NCI-H524 treated with DMSO at 0.1 percent for 48 hours (cell line): ENCODE measurements around the gene RCOR1.
A peak's percentile ranks its signal among the peaks of the same experiment; 100 is the strongest.
"Not testable (repeated sequence)": the region's sequence is repeated elsewhere in the genome, so short reads cannot be mapped to it uniquely, and the experiment has no call there.

Experiments used
- DNase-seq: peaks from one replicate; lab custom pipeline; 2025; lab: John Stamatoyannopoulos, UW

Gene RCOR1

GRCh38 chr14:102751088-102751487 lies 158.6 kb downstream of the RCOR1 start:
- no peak for DNase-seq

GRCh38 chr14:102752239-102752847 lies 159.9 kb downstream of the RCOR1 start:
- no peak for DNase-seq

- no peak for DNase-seq
Observed at GRCh38 chr14:102754370-102755262, 162.2 kb downstream of the RCOR1 start.

DNA sequence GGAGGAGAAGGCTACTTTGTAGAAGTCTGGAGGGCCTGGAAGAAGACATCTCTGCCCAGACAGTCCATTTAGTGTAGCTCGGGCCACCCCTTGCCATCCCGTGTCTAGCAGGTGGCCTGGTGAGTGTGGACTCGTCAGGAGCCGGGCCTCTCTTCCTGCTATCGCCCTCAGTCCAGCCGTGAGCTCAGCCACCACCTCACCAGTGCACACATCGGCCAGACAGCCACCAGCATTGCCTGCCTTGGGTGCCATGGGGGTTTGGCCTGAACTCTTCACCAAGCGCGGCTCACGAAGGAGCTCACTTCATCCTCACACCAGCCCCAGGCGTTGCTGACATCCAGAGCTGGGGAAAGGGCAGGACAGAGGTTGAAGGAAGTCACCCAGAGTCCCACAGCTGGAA lies 165.2 kb downstream of the RCOR1 start:
- DNase-seq = no peak

DNA sequence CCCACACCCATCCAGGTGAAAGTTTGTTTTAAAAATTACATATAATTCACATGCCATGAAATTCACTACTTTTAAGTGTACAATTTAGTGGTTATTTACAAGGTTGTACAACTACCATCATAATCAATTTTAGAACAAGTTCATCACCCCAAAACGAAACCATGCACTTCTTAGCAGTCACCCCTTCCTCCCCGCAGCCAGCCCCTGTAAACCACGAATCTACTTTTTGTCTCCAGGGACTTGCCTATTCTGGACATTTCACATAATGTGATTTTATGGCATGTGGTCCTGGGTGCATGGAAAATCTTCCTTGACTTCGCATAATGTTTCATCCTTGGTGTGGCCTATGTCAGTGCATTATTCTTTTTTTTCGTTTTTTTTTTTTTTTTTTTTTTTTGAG lies 165.6 kb downstream of the RCOR1 start:
- no peak for DNase-seq

DNA sequence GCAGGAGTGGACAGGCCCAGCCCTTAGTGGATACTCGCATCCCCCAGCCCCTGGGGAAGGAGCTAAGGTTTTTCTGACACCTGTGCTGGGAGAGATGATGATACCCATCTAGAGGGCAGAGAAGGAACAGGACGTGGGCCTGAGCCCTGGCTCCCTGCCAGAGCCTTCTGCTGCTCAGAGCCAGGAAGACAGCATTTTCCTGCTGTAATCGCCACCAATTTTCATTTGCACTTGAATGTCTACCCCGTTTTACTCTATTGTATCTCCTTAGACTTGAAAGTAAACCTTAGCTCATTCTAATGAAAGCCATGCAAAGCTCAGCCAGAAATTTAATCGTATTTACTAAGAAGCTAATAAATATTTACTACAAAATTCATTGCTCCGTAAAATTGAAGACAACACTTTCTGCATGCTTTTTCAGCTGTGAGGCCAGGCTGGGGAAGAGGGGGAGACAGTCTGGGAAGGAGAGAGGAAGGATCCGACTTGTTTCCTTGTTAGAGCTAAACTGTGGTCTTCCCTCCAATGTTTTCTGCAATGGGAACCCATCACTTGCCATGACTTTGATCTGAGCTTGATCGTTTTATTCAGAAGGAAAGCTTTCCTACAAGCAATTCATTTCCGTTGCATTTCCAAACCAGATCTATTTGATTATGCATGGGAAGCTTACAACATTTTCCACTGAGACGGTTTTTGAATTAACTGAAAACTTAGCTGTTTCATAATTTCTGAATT lies 167.2 kb downstream of the RCOR1 start:
- DNase-seq = peak; percentile 13

DNA sequence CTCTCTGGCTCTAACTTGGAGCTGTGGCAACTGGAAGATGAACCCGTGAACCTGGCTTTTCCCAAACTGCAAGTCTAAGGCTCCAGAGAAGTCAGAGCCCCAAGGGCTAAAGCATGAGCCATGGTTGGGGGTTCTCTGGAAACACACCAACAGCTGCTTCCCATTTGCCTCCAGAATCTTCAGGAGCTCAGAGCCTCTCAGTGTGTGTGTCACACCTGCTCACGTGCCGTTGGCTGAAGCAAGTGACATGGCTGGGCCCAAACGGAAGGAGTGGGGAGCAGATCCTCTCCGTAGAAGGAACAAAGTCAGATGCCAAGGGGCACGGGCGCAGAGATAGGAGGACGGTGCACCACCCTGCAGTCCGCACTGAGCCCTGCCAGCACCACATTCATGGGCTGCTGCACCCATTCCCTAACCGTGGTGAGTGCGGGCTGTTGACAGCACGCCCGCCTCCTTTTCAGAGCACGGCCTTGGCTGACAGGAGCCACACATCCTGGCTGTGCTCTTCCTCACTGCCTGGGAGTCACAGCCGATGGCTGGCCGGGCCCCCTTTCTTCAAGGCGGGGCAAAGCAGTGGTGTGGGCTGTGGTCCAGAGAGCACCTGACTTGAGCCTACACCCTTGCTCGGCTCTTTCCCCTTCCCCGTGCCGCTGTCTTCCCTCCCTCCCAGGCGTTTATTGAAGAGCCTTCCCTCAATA lies 168.2 kb downstream of the RCOR1 start:
- DNase-seq = no peak

DNA sequence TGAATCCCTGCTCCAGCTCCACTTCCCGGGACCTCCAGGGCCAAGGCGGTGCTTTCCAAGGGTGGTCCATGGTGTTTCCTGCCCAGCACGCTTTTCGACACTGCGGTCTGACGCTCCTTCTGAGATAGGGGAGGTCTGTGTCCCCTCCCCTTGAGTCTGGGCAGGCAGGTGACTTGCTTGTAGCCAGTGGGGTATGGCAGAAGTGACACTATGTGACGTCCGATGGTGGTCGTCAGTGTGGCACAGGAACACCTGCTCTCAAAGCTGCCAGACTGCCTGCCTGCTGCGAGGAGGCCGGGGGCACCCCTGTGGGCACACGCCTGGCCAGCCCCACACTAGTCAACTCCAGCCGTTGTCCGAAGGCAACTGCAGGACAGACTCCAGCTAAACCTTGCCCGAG lies 168.8 kb downstream of the RCOR1 start:
- no peak for DNase-seq

GRCh38 chr14:102764220-102764671 lies 171.8 kb downstream of the RCOR1 start:
- no peak for DNase-seq

GRCh38 chr14:102765770-102766169 lies 173.3 kb downstream of the RCOR1 start:
- not testable (repeated sequence) for DNase-seq

GRCh38 chr14:102768223-102769048 lies 176.0 kb downstream of the RCOR1 start:
- DNase-seq = no peak

- DNase-seq = no peak
Observed at GRCh38 chr14:102769049-102769327, 176.5 kb downstream of the RCOR1 start.

DNA sequence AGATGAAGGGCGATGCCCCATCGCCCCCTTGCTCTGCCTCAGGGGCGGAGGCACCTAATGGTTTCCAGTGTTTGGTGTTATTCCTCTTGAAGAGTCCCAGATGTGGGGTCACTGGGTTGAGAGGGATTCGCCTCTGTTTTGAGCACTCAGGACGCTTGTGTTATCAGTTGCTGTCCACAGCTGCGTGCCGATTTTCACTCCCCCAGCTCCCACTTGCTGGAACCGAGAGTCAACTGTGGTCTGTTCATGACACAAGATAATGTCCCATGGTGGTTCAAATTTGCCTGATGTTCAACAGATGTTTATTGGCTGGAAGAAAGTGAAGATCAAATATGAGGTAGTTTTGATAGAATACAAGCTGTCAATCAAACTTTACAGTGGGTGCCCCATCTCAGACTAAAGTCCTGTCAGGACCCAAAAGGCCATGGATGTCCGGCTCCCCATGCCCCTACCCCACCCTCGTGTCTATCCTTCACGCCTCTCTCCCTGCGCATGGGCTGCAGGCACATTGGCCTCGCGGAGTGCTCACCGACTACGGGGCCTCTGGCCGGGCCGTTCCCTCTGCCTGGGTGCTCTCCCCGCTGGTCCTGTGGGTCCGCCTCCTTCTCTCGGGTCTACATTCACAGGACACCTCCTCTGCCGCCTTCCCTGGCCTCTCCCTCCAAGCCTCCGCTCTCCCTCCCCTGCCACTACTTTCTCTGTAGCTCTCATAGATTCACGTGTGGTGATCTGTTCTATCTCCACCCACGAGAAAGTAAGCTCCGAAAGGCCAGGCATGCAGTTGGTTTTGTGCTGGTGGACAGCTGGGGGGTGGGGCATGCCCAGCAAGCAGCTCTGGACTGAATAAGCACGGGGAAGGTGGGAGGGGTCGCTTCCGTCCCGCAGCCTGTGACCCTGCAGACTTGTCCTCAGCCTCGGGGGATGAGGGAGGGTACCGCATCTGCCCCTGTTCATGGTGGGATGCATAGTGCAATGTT lies 178.0 kb downstream of the RCOR1 start:
- no peak for DNase-seq

DNA sequence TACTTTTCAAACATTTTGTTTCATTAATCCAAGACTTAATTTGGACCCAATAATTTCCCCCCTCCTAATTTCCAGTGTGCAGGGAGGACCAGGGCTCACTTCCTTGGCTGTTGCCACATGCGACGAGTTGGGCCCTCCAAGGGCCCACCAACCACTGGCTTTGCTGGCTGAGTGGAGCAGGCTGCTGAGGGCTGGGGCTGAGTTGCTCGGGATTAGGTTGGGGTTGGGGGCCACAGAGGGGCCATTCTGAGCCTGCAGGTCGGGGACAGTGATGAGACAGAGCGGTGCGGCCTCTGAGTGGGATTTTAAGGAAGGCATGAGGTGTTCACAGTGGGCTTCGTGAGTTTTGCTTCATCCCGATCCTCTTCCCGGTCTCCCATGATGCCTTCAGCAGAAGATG lies 178.7 kb downstream of the RCOR1 start:
- no peak for DNase-seq

GRCh38 chr14:102772781-102773570 lies 180.5 kb downstream of the RCOR1 start:
- DNase-seq = peak; percentile 33

DNA sequence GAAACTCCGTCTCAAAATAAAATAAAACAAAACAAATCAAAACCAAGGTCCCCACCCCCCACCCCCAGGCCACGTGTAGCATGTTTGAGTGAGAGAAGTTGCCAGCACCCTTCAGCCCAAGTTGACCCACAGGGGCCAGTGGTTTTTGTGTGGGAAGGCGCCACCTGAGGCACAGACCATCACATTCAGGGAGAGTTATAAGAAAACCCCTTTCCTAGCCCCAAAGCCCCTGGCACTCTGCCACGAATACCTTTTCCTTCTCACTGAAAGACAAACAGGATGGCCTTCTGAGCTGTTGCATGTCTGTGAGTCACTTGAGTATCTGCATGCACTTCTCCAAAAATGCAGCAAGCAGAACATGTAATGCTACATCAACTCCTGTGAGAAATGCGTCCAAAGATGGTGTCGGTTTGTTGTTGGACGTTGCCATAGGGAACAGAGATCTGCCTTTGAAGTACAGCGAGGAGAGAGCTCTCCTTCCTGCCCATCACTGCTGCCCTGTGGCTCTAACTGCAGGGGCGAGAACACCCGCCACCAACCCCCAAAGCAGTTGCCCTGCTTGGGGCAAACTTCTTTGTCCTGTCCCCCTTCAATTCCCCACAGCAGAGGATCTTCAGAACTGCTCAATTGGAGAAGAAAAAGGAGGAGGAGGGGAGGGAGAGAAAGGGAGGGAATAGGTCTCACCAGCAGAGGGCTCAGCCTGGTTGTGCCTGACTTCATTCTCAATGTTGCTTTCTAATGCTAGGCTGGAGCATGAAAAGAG lies 182.1 kb downstream of the RCOR1 start:
- no peak for DNase-seq

DNA sequence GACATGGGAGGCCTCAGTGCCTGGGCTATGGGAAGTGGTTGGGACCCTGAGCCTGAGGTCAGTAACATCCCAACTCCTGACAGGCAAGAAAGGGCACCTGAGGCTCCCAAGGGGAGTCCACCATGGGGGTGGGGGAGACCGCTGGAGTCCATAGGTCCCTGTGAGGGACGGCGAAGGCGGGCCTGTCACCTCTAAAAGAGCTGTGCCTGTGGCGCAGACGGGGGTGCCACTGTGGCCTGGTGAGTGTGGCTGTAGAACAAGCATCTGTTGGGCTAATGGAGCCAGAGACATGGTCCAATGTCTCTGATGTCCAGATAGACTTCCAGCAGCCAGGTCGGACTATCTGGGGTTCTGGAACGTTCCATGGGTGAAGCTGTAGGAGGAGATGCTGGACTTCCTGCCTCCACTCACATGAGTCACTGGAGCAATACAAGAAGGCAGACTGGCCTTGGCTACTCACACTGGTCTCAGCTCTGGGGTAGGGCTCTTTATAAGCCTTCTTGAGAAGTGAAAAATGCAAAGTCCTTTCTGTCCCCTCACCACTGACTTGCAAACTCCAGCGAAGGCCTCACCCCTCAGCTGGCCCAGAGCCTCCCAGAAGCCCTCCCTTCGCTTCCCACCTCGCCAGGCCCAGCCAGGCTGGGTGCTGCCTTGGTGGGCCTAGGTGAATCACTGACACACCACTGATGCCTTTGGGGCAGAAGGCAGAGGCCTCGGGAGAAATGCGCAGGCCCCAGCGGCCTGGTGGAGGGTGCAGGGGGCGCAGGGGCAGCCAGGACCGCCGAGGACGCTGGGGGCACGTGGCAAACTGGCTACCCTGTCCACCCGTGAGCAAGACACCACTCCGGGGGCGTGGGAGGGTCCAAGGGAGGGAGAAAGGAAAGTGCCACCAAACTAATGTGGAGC lies 183.7 kb downstream of the RCOR1 start:
- DNase-seq = no peak
